Esophagus muscularis mucosa (tissue), 3 donors: ENCODE data around the gene PLA2G4D.

Experiments
- CTCF ChIP-seq, 3 experiments: fragments of 200-600 bp in 2 of 3; fragments of 450-650 bp in 1 of 3; sonication (generic) in 2 of 3; IDR thresholded peaks; one replicate each; pipeline ENCODE4 v1.5.1; 2017 to 2019; ENCODE audit warnings: antibody characterized with exemption in 3 of 3, mild to moderate bottlenecking in 2 of 3, moderate library complexity in 1 of 3
- POLR2A ChIP-seq: fragments of 450-650 bp; IDR thresholded peaks from one replicate; pipeline ENCODE4 v1.6.1; 2017; ENCODE audit warnings: antibody characterized with exemption, moderate library complexity, mild to moderate bottlenecking, low read depth
- POLR2AphosphoS5 ChIP-seq, 2 donors: sonication (generic); formaldehyde crosslinking; IDR thresholded peaks; one replicate each; pipeline ENCODE4 v1.6.1; 2017; ENCODE audit warnings: antibody characterized with exemption in 2 of 2

GRCh38 chr15:42036966-42037365, 57.4 kb downstream of the PLA2G4D start:
- TF ChIP-seq CTCF (IDR thresholded peaks at IDR 0.05) (no peak), POLR2AphosphoS5 (IDR thresholded peaks at IDR 0.05) (no peak), POLR2A (no peak)
